HG03565 (cell line): ENCODE measurements around the gene TMC6.
"Not testable (repeated sequence)": the region's sequence is repeated elsewhere in the genome, so short reads cannot be mapped to it uniquely, and the experiment has no call there.

Experiments
- ATAC-seq: cut with Tn5 transposase; IDR thresholded peaks from one replicate; pipeline ENCODE4 v1.9.1; 2021; ENCODE audit warnings: mild to moderate bottlenecking, moderate library complexity; ENCODE audit not compliant: unreplicated experiment

The TMC6 gene

DNA sequence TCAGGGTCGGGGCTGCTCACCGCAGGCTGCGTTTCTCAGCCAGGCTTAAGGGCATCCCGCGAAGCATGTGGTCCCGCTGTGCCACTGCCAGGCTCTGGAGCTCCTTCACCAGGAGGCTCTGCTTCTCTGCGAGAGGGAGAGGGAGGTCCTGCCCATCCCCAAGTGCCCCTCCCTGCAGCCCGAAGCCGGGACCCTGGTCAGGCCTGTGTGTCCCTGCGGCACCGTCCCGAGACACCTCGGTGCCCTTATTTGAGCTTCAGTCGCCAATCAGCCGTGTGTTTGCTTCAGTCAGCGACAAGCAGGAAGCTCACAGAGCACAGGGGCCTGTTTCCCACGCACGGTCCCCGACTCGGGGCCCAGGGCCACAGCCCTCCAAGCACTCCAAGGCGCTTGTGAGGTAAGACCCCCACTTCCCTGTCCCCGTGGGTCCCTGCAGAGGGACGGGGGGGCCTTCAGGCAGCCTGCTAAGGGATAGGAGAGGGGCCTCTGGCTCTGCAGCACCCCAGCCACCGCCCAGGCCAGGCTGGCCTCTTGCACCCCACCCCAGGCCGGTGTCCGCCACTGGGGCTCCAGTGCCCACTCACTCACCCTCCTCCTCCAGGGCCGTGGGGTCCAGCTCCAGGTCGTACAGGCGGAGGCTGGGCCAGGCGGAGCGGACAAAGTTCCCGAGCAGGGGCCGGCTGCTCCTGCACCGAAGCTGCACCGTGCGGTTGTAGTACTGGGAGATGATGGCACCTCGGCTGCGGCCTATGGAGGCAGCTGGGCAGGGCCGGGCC is 3.2 kb downstream of the TMC6 start:
- ATAC-seq, result no peak

DNA sequence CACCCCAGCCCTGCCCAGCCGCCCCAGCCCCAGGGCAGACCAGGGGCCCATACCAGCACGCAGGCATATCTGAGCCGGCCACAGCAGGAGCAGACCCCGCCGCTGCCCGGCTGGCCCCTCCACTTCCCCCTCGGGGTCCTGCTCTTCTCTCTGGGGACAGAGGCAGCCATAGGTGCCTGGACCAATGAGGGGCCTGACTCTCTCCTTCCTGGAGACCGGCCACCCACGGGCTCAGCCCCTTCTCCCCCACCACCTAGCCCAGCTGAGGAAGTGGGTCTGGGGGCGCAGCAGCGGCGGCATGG is 3.8 kb downstream of the TMC6 start:
- ATAC-seq, result no peak

- no peak for ATAC-seq
Observed at GRCh38 chr17:78124081-78124835, 4.3 kb downstream of the TMC6 start.

- no peak for ATAC-seq
Observed at GRCh38 chr17:78123258-78123929, 5.2 kb downstream of the TMC6 start.

DNA sequence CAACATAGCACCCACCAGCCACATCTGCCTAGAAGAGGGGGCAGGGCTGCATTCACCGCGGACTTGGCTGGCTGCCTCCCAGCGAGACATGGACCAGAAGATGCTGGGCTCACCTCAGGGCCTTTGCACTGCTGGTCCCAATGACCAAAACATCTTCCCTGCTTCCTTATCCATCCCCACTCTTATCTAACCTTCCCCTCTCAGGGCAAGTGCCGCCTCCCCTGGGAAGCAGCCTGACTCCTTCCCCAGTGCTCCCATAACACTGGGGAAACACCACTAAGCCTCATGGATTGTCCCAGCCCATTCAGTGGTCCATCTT is 5.7 kb downstream of the TMC6 start:
- ATAC-seq, result no peak

GRCh38 chr17:78122216-78122930 is 6.2 kb downstream of the TMC6 start:
- ATAC-seq, result no peak

DNA sequence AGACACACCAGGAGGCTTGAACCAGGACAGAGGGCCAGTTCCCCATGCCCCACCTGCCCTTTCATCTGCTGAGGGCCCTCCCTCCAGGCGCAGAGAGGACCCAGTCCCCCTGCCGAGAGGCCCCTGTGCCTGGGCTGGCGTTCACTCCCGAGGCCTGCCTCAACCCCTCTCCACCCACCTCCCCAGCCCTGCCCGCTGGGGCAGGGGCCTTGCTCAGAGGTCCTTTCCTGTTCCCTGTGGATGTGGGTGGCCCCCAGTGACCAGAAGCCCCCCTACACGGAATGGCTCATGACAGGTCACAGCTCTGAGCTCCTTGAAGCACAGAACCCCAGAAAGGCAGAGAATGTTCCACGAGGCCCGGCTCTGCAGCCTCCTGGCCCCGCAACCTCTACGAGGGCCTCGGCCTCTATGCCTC is 6.7 kb downstream of the TMC6 start:
- no peak for ATAC-seq

DNA sequence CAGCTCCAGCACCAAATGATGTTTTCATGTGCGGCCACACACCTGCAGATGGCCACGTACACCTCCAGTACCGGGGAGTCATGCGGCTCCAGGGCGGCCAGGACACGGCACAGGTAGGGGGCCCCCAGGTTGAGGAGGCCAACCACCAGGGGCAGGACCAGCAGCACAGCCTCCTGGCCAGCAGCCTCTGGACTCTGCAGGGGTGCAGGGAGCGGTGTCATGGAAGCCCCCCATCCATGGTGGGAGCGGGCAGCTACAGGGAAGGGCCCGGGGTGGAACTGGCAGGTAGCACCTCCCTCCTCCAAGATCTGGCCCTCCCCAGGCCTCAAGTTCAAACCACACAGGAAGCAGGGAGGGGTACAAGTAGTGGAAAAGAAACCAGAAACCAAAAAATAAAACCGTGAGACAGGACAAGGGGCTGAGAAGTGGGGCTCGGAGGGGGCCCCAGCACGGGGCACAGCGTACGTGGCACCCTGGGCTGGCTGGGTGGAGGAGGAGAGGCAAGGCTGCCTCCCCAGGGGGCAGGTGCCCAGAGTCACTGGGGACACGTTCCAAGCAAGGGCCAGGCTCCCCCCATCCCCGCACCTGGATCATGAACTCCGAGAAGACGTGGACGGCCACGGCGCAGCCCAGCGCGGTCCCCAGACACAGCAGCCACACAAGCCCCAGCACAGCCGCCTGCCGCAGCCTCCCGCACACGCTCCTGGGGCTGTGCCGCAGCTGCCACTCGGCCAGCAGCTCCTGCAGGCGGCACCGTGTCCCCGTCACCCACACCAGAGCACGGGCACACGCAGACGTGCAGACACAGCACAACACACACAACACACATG is 7.4 kb downstream of the TMC6 start:
- no peak for ATAC-seq

DNA sequence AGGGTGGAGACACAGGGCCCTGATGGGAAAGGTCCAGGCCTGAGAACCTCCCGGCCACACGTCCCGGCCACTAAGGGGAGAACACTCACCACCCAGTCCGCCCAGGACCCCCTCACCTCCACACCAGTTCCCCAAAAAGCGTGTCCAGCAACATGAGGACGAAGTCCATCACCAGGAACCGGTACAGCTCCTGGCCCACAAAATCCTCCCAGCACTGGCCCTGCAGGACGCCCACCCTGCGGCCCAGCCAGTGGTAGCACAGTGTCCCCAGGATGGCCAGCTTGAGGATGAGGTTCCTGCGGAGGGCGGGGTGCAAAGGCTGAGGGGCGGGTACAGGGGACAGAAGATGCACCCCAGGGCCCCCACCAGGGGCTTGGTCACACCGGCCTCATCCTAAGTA is 8.0 kb downstream of the TMC6 start:
- no peak for ATAC-seq

GRCh38 chr17:78118801-78119241 is 9.7 kb downstream of the TMC6 start:
- no peak for ATAC-seq

GRCh38 chr17:78117027-78117981 is 11.3 kb downstream of the TMC6 start:
- no peak for ATAC-seq

DNA sequence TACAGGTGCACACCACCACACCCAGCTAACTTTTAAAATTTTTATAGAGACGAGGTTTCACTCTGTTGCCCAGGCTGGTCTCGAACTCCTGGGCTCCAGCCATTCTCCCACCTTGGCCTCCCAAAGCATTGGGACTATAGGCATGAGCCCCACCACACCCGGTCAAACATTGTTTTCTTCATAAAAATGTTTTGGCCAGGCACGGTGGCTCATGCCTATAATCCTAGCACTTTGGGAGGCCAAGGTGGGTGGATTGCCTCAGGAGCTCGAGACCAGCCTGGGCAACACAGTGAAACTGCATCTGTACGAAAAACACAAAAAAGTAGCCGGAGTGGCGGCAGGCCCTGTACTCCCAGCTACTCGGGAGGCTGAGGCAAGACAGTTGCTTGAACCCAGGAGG is 12.1 kb downstream of the TMC6 start:
- no peak for ATAC-seq

DNA sequence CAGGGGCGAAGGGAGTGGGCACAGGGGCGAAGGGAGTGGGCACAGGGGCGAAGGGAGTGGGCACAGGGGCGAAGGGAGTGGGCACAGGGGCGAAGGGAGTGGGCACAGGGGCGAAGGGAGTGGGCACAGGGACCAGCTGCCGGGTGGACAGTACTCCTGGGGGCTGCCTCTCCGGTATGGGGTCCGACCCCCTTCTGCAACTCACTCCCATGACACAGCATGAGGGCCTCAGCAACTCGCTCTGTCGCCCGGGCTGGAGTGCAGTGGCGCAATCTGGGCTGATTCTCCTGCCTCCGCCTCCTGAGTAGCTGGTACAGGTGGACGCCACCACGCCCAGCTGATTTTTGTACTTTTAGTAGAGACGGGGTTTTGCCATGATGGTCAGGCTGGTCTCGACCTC is 12.8 kb downstream of the TMC6 start:
- ATAC-seq, result not testable (repeated sequence)

GRCh38 chr17:78114831-78115723 is 13.5 kb downstream of the TMC6 start:
- ATAC-seq, result no peak

DNA sequence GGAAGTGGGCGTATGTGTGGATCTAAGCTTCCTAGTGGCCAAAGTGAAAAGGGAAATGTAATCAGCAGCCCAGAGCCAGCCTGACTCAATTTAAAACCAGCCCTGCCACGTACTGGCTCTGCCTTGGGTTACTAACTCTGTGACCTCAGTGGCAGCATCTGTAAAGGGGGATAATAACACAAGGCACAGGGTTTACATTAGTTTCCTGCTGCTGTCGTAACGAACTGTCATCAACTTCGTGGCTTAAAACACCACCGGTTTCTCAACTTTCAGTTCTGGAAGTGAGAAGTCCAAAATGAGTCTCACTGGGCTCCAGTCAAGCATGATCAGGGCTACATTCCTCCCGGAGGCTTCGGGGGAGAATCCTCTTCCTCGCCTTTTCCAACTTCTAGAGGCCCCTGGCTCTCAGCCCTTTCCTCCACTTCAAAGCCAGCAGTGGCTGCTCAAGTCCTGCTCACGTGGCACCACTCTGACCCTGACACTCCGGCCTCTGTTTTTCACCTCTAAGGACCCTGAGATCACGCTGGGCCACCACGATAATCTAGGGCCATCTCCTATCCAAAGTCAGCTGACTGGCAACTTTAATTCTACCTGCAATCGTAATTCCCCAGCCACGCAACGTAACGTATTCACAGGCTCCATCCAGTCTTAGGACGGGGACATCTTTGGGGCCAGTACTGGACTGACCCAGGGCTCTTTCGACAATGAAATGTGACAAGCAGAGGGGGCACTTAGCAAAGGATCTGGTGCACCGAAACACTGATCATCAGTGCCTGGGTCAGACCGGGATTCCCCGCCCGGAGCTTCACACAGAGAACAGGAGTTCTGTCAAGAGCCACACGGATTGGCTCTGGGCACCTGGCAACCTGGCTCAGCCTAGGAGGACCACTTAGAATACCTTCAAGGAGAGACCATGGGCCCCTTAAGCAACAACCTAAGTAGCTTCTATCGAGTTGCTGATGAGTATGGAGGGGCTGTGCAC is 14.5 kb downstream of the TMC6 start:
- no peak for ATAC-seq

GRCh38 chr17:78112518-78113471 is 15.8 kb downstream of the TMC6 start:
- no peak for ATAC-seq
